GM21526 (cell line): Measurements from ENCODE around the gene OPRL1.

Experiments
- ATAC-seq: cut with Tn5 transposase; IDR thresholded peaks from one replicate; pipeline ENCODE4 v1.9.1; 2021; ENCODE audit warnings: moderate library complexity; ENCODE audit not compliant: unreplicated experiment, low FRiP score

OPRL1 gene

DNA sequence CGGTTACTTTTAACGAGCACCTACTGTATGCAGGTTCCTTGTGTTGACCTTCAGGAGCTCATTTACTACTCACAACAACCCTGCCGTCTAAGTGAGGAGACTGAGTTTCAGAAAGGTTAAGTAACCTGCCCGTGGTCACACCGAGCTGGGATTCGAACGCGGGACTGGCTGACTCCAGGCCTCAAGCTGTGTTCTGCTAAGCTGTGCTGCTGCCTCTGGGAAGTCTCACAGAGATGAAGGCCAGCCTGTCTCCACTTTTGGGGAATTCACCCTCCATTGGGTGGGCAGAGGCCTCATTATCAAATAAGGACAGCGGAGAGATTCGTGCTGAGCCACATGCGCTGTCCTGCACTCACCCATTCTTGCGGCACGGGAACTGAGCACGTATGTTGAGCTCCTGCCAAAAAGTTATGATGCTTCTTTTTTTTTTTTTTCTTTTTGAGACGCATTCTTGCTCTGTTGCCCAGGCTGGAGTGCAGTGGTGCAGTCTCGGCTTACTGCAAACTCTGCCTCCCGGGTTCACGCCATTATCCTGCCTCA lies 58.5 kb downstream of the OPRL1 start:
- ATAC-seq: no peak

DNA sequence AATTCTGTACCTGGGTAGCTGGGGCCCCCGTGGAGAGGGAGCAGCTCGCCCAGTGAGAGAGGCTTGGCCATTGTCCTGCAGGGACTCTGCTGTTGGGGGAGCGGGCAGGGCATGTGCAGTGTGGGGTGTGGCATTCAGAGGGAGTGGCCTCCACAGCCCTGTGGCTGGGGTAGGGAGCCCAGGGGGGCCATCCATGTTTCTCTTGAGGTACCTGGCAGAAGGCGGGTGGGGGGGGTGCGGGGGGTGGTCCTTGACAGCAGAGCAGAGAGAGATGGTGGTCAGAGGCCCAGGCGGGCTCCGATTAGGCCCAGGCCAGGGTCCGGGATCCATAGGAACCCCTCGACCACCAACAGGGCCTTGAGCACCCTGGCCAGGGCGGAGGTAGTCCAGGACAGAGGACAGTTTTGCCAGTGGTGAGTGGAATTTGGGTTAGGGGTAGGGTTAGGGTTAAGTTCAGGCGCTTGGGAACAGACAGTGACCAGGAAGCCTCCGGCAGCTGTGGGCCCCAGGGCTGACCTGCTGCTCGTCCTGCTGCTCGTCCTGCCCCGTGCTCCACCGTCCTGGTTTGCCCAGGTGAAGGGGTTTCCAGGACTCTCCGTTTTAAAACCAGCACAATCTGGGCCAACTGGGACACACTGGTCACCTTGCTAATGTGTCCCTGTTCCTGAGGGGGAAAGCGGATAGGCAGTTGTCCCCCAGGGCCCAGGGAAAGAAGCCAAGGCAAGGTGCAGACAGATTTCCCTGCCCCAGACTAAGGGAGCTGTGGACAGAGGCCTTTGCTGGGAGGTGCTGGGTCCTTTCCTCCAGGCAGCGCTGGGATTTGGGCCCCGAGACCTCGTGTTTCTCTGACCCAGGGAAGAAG lies 59.5 kb downstream of the OPRL1 start:
- no peak for ATAC-seq

GRCh38 chr20:64140061-64140931 lies 60.4 kb downstream of the OPRL1 start:
- ATAC-seq: no peak

DNA sequence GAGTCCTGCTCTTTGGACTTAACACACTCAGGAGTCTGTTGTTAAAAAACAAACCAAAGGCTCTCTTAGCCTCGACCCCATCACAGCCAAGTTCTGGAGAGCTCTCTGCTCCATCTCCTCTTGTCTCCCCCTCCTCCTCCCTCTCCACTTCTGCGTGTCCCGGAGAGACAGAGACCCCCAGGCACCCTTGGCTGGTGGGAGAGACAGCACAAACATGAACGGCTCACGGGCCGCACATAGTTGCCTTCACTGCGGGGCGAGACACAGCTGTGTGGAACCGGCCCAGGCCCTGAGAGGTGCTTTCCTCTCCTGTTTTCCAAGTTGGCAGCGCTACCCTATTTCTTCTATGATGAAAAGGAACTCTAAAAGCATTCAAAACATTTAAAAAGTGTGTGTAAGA lies 61.1 kb downstream of the OPRL1 start:
- ATAC-seq: no peak

GRCh38 chr20:64142590-64142989 lies 62.7 kb downstream of the OPRL1 start:
- no peak for ATAC-seq

DNA sequence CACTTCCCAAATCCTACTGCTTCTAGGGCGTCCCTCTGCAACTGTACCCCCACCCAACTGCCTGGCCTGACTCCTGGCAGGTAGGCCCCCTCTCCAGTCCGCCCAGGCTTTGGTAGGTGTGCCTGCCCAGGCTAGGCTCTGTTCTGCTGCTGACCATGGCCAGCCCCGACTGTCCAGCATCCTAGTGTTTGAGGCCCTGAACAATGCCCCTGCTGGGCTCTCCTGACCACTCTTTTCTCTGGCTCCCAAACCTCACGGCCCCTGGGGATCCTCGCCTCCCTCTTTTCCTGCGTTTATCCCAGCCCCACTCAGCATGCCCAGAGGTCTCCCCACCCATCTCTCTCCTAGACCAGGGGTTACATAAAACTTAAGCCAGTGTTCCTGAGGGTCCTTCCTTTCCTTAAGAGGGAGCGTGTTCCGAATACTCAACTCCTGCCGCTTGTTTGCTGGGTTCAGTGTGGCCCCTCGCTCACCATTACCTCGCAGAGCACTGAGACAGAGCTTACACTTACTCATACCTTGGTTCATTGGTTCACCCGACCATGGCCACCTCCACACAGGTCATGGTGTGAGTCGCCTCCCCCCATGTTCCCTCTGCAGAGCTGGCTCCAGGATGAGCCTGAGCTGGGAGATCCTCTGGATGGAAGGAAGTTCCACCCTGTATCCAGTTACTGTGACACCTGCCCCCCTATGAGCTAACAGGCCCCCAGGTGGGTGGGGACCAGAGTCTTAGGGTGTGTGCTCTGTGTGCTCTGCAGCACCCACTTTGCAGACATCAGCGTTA lies 63.3 kb downstream of the OPRL1 start:
- no peak for ATAC-seq

DNA sequence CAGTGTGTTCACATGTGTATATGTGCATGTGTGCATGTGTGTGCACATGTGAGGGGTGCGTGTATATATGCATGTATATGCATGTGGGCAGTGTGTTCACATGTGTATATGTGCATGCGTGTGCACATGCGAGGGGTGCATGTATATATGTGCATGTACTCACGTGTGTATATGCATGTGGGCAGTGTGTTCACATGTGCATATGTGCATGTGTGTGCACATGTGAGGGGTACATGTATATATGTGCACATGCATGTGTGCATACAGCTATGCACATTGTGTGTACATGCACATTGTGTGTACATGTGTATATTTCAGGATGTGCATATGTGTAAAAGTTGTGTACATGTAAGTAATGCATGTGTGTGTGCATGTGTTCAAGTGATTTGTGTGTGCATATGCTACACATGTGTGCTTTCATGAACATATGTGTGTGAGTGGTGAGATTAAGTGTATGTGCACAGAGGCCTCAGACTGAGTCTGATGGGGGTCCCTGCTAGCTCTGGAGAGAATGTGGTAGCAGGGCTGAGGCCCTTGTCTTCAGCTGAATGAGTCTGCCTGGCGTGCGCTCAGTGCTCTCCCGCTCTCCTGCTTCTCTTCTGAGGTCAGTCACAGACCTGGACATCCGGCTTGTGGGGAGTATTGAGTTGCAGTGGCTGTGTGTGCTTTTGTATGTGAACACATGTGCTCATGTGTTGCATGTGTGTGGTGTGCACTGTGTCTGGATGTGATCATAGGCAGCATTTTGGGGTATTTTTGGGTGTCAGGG lies 64.4 kb downstream of the OPRL1 start:
- no peak for ATAC-seq

- no peak for ATAC-seq
Observed at GRCh38 chr20:64145458-64146300, 65.8 kb downstream of the OPRL1 start.

DNA sequence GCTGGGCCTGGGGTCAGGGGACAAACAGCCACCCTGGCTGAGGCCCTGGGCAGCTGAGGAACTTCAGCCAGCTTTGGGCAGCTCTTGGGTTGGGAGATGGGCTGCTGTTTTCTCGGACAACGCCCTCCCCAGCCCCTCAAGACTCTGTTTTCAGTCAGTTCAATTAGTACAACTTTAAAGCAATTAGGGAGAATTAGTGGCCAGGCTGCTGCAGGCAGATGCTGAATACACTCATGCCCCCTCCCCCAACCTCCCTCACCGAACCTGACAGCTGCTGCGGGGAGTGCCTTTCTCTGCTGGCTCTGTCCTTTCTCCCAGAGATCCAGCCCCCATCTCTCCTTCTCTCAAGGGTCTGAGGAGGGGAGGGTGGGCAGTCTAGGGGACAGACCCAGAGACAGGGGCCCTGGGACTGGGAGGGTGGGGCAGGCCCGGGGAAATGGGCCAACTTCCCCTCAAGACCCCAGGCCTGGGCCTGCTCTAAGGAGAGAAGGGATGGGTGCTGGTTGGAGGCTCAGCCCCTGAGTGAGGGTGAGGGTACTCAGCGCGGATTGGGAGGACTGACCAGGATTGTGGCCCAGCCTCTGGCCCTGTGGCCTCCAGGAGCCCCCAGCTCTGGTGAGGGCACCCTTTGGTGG lies 66.5 kb downstream of the OPRL1 start:
- no peak for ATAC-seq

DNA sequence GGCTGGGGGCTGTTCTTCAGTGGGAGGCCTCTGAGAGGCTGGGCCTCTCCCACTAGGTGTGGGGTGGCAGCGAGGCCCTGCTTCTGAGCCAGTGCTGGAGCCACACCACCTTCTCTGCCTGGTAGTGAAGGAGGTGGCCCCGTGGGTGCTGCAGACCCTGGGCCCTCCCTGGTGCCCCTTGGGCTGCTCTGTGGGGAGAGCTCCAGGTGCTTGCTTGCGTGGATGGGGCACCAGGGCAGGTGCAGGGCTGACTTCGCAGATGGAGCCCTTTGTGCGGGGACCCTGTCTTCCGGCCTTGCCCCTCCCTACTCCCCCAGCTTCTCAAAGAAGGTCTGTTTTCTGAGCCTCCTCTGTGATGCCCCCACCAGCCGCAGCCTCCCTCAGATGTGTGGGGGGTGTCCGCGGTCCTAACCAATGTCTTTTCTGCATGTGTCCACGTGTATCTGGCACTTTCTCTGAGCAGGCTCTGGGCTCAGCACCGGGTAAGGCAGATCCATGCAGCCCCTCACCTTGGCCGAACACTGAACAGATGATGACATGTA lies 67.1 kb downstream of the OPRL1 start:
- ATAC-seq: no peak

- no peak for ATAC-seq
Observed at GRCh38 chr20:64148581-64148980, 68.7 kb downstream of the OPRL1 start.

- ATAC-seq: no peak
Observed at GRCh38 chr20:64149141-64149540, 69.3 kb downstream of the OPRL1 start.

- ATAC-seq: no peak
Observed at GRCh38 chr20:64149809-64150560, 70.1 kb downstream of the OPRL1 start.
